HG02840 (cell line): ENCODE data around the gene WBP1L.
"Not testable (repeated sequence)": the region's sequence is repeated elsewhere in the genome, so short reads cannot be mapped to it uniquely, and the experiment has no call there.

Experiments used
- ATAC-seq: cut with Tn5 transposase; IDR thresholded peaks from one replicate; pipeline ENCODE4 v1.9.1; 2021; ENCODE audit warnings: mild to moderate bottlenecking, moderate library complexity, moderate number of reproducible peaks; ENCODE audit not compliant: unreplicated experiment, low FRiP score

Gene WBP1L

DNA sequence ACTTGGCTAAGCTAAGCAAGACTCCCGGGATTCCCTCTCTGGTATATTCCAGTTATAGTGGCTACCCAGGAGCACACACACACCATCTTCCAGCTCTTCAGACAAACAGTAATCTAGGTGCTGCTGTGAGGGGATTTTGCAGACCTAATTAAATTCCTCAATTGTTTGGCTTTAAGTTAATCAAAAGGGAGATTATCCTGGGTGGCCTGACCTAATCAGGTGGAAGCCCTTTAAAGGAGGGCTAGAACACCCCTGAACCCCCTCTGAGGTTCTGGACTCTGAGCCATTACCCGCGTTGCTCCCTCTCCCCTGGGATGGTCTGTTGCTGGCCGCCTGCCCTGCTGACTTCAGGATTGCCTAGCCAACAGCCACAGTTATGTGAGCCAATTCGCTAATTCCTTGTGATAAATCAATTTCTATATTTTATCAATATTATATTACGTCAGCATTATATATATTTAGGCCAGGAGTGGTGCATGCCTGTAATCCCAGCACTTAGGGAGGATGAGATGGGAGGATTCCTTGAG lies 22.9 kb upstream of the WBP1L start:
- no peak for ATAC-seq

DNA sequence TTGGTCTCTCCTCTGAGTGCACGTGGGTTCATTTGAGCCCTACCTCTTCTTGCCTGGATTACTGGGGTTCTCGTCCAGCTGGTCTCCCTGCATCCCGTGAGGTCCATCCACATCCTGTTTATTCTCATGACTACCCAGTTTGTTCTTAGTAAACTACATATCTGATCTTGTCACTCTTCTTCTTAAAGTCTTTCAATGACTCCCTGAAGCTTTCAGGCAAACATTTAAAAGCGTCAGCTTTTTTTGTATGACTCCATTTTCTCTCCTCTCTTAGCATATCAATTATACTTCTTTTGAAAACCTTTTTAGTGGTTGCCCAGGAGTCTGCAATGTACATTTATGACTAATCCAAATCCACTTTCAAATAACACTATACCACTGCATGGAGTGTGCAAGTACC lies 21.8 kb upstream of the WBP1L start:
- no peak for ATAC-seq

DNA sequence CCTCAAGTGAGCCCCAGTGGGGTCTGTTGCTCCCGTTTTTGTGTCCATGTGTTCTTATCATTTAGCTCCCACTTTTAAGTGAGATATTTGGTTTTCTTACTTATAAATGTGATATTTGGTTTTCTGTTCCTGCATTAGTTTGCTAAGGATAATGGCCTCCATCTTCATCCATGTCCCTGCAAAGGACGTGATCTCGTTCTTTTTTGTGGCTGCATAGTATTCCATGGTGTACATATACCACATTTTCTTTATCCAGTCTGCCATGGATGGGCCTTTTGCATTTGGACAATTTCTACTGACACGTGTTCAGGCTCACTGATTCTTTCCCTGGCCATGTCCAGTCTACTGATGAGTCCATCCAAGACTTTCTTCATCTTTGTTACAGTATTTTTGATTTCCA lies 19.8 kb upstream of the WBP1L start:
- no peak for ATAC-seq

DNA sequence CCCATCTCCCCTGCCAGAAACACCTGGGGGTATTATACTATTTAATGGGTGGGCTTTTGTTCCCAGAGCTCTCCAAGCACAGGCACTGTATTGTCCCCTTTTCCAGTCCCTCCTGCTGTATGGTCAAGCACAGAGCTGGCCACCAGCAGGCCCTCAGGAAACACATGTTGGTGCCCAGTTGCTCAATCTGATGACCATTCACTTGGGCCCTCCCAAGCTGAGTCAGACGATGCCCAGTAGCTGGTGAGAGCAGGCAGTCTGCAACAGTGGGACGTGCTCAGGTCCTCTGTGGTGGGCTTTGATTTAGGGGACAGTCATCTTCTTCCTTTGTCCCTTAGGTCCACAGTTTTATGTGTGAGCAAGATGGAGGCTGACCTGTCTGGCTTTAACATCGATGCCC lies 17.5 kb upstream of the WBP1L start:
- no peak for ATAC-seq

DNA sequence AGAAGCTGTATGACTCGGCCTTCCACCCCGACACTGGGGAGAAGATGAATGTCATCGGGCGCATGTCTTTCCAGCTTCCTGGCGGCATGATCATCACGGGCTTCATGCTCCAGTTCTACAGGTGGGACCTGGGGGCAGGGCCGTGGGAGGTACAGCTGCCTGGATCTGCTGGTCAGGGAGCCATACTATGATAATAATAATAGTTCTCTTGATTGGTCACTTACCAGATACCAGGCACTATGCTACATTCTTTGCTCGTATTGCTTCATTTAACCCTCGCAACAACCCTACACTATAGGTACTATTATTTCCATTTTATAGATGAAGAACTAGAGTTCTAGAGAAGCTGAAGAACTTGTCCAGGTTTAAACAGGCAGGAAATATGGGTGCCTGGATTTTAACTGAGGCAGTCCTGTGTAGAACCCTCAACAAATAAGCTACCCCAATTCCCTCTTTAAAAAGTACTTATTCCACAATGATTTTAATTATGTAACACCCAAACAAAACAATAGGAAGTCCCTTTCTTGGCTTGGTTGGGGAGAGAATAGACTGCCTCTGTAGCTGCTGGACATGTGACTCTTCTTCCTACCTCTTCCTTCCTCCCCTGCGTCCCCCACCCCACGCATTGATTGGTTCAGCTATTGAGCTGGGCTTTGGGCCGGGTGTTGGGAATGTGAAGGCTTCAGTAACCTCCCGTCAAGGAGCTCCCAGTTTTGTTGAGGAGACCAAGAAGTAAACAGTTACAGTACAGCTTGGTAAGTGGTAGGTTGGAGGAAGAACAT lies 16.5 kb upstream of the WBP1L start:
- no peak for ATAC-seq

DNA sequence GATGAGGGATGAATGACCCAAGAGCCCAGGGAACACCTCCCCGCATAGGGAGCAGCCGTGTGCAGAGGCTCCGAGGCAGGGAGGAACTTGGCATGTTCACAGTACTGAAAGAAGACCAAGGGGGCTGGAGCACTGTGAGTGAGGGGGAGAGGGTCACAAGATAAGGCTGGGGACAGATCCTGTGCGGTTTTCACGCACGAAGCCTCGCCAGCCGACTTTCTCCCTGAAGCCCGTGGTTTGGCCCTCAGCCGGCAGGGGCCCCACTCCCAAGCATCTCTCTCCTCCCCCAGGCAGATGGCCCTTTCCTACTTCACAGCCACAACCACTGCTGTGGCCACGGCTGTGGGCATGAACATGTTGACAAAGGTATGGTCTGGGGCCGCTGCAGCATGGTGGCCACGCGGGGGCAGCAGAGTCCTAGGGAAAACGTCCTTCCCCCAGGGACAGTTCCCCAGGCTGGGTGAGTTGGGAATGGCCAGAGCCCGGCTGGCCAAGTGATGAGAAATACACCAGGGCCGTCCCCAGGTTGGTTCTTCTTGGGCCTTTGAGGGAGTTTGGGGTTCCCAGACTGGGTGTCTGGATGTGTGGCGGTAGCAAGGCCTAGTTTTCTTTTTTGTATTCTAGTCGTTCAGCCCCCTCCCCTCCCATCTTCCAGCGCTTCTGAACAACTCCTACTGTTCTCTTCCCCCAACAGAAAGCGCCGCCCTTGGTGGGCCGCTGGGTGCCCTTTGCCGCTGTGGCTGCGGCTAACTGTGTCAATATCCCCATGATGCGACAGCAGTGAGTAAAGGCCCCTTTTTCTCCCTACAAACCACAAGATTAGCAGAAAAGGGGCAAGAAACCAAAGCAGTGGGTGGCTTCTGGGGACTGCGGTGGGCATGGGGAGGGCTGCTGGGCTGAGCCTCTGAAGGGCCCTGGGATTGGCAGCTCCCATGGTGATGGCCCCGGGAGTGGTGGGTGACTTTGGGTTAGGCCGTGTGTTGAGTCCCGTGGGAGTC lies 14.4 kb upstream of the WBP1L start:
- no peak for ATAC-seq

DNA sequence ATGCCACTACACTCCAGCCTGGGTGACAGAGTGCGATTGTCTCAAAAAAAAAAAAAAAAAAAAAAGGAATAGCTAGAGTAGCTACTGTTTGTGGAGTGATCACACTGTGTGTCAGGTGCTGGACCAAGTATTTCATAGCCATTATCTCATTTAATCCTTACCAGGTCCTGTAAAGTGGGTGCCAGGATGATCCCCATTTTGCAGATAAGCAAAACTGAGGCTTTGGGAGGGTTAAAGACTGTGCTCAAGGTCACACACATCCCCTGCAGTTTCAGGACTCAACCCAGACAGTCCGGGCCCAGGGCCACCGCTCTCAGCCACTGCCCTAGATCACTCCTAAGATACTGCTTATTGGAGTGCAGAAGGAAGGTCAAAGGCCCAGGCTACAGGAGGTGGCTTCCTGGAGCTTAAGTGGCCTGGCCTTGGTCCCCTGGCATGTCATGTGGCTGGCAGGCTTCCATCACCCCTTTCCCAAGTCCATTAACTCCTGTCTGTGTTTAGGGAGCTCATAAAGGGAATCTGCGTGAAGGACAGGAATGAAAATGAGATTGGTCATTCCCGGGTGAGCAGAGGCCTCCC lies 12.4 kb upstream of the WBP1L start:
- ATAC-seq: no peak

DNA sequence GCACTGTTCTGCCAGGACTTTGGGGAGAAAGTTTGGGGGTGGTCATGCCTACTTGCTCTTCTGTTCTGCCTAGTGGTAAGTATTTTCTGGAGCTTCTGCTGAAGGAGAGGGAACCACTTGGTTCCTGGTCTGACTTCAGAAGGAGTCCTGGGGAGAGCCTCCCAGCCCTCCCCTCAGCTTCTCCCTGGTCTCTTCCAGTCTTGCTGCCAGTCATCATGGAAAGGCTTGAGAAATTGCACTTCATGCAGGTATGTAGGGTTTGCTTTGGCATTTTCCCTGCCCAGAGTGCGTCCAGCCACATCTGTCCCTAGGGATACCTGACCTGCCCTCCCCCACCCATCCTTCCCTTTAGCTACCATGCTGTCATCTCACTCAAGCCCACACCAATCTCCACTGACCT lies 11.1 kb upstream of the WBP1L start:
- ATAC-seq: no peak

DNA sequence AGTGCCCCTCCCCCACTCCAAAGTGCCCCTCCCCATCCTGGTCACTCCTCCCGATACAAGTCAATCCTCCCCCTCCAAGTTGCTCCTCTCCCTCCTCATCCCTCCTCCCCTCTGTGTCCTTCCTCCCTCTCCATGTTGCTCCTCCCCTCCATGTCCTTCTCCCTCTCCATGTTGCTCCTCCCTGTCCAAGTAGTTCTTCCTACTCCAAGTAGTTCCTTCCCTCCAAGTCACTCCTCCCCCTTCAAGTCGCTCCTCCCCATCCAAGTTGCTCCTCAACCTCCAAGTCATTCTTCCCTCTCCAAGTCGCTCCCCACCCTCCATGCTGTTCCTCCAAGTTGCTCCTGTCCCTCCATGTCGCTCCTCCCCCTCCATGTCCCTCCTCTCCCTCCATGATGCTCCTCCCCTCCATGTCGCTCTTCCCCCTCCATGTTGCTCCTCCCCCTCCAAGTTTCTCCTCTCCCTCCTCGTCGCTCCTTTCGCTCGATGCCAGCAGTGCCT lies 8.6 kb upstream of the WBP1L start:
- no peak for ATAC-seq

DNA sequence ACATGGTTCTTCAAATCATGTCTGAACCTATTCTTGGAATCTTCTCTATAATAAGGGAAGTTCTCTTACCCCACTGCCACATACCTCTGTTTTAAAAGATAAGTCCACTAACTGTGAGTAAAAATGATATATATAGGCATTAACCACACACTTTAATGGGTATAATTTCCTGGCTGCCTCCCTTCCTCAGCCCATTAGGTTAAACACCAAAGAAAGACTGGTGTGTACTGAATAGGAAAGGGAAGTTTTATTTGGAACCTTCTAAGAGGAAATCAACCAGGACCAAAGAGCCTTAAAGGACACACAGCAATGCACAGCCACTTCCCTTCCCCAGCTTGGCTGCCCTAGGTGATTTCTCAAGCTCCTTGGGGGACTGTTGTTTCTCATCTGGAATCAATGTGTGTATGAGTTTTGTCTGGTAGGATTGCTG lies 5.0 kb upstream of the WBP1L start:
- ATAC-seq: no peak

DNA sequence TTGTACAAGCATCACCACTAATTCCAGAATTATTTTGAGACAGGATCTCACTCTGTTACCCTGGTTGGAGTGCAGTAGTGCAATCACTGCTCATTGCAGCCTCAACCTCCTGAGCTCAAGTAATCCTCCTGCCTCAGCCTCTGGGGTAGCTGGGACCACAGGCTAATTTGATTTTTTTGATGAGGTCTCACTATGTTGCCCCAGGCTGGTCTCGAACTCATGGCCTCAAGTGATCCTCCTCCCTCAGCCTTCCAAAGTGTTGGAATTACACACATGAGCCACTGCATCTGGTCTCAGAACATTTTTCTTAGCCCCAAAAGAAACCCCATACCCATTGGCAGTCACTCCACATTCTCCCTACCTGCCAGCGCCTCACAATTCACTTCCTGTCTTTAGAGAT lies 3.5 kb upstream of the WBP1L start:
- ATAC-seq: no peak

DNA sequence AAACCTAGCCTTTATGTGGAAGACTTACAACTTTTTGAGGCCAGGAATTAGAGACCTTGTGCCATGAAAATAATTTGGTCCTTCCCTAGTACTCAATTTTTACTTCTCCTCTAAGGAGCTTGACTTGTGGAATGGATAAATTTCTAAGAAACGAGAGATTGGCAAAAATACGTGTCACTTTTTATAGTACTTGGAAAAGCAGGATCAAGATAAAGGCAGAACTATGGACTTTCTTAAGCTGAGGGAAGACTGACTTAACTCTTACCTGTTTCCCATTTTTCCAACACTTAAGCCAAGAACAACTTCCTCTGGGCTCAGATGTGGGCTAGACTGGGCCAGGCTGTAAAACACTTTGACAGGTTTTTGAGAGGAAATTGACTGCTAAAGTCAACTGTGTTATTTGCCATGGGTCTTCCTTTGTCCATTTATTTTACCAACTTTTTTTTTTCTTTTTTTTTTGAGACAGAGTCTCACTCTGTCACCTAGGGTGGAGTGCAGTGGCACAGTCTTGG lies 2.0 kb upstream of the WBP1L start:
- no peak for ATAC-seq

DNA sequence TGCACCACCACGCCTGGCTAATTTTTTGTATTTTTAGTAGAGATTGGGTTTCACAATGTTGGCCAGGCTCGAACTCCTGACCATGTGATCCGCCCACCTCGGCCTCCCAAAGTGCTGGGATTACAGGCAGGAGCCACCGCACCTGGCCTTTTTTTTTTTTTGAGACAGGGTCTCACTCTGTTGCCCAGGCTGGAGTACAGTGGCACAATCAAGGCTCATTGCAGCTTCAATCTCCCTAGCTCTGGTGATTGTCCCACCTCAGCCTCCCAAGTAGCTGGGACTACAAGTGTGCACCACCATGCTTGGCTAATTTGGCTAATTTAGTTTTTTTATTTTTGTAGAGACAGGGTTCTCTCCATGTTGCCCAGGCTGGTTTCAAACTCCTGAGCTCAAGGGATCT lies 1.4 kb upstream of the WBP1L start:
- ATAC-seq: not testable (repeated sequence)

DNA sequence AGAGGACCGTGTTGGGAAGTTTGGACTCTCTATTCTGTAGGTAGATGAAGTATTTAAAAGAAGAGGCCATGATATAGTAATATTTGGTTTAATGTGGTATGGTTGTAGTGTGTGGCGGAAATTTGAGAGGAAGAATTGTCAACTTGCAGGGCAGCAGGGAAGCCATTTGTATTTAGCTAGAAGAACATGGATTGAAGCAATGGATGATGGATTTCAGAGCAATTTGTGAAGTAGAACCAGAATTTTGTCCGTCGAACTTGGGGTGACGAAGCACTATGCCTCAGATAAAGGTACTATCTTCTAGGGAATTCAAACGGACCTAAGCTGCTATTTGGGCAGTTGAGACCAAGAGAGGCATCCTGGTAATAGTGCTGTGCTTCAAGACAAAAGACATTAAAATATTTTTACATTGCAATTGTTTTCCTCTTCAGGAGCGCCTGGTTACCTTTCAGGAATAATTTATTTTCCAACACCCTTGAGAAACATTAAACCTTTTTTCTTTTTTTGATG lies 615 bp upstream of the WBP1L start:
- no peak for ATAC-seq

DNA sequence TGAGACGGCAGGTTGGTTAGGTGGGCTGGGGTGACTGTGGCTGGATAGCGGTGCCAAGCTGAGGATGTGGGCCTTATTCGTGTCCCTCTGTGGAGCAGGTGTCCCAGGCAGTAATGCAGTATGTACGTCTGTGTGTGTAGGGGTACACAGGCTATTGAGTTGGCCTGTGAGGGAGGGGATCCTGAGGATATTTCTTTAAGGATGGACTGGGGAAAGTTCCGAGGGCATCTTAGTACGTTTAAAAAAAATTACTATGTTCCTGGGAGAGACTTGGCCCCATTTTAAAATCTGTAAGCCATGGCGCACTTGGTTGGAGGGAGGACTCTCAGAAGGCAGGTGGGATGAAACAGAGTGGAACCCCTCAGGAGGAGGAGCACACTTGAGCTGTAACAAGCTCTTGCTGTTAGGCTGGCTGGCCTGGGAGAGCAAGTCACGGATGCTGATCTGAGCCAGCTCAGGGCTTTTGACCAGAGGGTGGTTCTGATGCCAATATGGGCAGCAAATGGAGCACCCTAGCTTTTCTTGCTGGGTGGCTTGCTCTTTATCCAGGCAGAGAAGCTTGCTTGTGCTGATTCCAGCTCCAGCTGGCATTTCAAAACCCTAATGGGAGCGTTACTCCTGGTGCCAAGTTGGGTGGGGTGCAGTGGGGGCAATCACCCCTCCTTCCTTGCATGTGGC lies 765 bp downstream of the WBP1L start:
- no peak for ATAC-seq

DNA sequence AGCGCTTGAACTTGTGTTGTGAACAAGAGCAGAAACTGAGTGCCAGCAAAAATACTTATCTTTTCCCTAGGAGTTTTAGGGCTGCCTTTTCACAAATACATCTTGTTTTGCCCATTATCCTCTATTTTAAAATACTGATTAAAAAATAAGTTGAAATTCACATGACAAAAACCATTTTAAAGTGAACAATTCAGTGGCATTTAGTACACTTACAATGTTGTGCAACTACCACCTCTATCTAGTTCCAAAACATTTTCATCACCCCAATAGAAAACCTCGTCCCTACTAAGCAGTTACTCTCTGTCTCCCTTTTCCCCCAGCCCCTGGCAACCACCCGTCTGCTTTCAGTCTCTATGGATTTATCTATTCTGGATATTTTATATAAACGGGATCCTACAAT lies 1.4 kb downstream of the WBP1L start:
- no peak for ATAC-seq

DNA sequence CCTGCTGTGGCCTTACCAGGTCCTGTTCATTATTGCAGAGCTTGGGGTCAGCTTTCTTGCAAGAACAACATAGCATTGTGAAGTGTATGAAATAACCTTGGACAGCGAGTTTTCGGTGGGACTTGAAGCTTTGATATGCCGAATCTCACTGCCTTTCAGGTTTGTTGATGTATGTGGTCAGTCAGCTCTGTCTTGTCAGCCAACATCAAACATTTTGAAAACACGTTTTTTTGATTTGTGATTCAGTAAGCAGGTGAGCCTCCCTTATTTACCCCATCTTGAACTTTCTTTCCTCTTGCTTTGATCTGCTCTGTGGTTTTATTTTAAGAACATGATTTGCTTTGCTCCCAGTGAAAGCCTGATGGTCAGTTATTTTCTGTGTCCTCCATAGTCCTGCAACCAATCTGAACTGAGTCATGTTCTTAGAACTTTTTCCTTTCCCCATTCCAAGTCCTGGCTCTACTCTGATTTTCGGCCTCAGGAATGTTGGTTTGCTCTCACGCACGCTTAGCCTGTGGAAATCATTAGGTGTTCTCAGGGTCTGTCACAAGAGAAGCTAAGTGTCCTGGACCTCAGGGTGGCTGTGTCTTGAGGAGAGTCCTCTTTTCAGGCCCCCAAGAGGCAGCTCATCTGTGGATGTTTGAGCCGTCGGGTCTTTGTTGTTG lies 8.7 kb downstream of the WBP1L start:
- no peak for ATAC-seq

DNA sequence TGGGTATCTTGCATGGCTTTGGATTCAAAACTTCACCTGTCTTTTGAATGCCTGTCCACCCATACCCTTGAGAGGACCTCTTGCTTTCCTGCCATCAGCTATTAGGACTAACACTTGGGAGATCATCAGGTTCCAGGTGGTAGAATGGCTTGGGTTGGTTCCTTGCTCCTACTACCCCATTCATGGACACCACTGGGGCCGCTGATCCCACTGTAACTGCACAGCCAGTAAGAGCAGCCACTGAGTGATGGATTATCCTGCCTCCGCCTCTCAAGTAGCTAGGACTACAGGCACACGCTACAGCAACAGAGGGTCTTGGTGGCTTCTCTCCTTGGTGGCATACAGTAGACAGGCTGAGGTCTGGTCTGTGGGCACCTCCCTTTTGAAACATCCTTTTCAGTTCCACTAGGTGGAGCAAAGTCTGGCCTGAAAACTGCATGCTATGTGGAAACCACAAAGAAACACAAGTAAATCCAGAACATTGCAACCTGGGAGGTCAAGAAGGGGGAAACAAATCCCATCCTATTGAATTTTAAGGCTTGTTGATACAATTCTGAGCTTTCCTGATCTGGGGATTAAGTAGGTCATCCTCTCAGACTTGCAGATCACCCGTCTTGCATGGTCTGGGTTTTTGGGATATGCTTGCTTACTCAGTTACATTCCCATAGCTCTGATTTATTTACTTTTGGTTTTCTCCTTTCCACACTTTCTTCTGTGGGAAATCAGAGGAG lies 9.4 kb downstream of the WBP1L start:
- ATAC-seq: no peak

DNA sequence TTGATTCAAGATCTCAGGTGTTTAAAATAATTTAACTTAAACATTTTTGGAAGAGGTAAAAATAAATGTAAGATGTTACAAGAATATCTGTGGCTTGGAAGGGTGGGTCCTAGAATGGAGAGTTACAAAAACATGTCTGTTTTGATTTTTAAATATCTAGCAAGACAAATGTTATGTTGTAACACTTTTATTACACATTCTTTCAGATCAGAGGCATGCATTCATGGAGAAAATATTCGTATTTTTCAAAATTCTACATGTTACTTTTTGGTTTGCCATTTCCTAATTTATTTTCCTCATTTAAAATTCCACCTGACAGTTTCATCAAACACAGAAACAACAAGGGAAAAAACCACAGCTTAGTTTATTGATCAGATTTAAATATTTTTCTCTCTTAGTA lies 10.0 kb downstream of the WBP1L start:
- no peak for ATAC-seq
